ENCODE measurements around the gene ACP4. TPM values are rescaled to one million over a fixed set of nuclear protein-coding genes. Genes with fewer than 3 reads are reported as not detected.

ACP4 gene
- total RNA-seq, 1 donor from 2014 or later: not detected

GRCh38 chr19:50794876-50795663, 4.9 kb downstream of the ACP4 start:
- Mint-ChIP-seq H3K9me3 (ENCODE audit: low read depth) (no peaks in the 10 kb centered on the region), H3K27me3 (ENCODE audit: low read depth) (no peaks in the 10 kb centered on the region), H3K4me3 (ENCODE audit: unreplicated experiment) (no peak overlapping the region), H3K36me3 (ENCODE audit: low read depth) (peaks cover 8% of the 10 kb centered on the region), H3K27ac (ENCODE audit: unreplicated experiment) (no peak overlapping the region), H3K4me1 (ENCODE audit: low read depth) (no peaks in the 10 kb centered on the region)
- no peak for TF ChIP-seq CTCF (IDR thresholded peaks at IDR 0.05)
- no peak for DNase-seq (ENCODE audit: low spot score)

DNA sequence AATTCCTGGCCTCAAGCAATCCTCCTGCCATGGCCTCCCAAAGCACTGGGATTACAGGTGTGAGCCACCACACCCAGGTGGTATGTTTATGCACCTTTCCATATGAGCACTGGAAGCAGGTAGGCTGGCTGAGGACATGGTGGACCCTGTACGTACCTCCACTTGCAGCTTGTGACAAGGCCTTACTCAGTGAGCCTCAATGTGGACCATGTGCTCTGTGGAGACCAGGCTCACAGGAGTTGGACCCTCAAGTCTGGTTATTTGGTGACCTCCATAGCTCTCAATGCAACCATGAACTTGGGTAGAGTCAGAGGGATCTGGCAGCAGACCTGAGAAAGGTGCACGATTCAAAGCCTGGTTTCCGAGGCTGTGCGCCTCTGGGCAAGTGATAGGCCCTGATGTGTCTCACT, 5.5 kb downstream of the ACP4 start:
- no peak overlapping the region for H3K27ac Mint-ChIP-seq (ENCODE audit: unreplicated experiment)

GRCh38 chr19:50796128-50796633, 6.0 kb downstream of the ACP4 start:
- TF ChIP-seq CTCF (IDR thresholded peaks at IDR 0.05): no peak
- Mint-ChIP-seq H3K27me3 (ENCODE audit: low read depth) (no peaks in the 10 kb centered on the region), H3K4me3 (ENCODE audit: unreplicated experiment) (no peak overlapping the region), H3K9me3 (ENCODE audit: low read depth) (no peaks in the 10 kb centered on the region), H3K27ac (ENCODE audit: unreplicated experiment) (no peak overlapping the region), H3K36me3 (ENCODE audit: low read depth) (peaks cover 14% of the 10 kb centered on the region), H3K4me1 (ENCODE audit: low read depth) (no peaks in the 10 kb centered on the region)
- no peak for DNase-seq (ENCODE audit: low spot score)

More for the DNA sequence above, 5.5 kb downstream of the ACP4 start:
- Mint-ChIP-seq H3K4me3 (ENCODE audit: unreplicated experiment) (no peak overlapping the region), H3K27me3 (ENCODE audit: low read depth) (no peaks in the 10 kb centered on the region), H3K9me3 (ENCODE audit: low read depth) (no peaks in the 10 kb centered on the region), H3K36me3 (ENCODE audit: low read depth) (peaks cover 10% of the 10 kb centered on the region), H3K4me1 (ENCODE audit: low read depth) (no peaks in the 10 kb centered on the region)
- no peak for DNase-seq (ENCODE audit: low spot score)
- TF ChIP-seq CTCF (IDR thresholded peaks at IDR 0.05): no peak

DNA sequence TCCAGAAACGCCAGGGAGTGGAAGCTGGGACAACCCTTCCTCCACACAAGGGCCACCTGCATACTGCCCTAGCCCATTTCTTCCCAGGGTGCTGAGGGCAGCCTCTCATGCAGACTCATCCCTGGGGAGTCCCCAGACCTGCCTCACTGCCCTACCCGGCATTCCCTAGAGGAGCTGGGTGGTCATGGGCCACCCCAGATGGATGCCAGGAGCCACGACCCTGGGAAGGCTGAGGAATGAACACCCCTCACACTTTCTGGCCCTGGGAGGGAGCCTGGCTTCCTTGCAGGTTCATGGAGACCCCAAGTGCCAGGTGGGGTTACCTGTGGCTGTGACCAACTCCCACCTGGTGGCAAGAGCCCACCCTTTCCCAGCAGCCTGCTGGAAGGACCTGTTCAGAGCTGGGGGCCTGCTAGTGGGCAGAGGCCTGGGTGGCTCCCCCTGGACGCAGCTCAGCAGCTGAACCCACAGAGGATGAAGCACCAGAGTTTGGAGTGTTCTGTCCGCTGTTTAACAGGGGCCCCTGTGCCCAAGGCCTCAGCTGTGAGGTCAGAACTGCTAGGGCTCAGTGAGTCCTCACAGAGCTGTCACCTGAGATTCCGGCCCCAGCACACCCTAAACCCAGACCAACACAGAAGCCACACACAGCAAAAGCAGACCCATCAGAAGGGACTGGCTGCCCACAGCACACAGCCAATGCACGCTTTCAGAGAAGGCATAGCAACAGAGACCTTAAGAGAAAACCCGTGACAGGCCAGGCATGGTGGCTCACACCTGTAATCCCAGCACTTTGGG, 6.6 kb downstream of the ACP4 start:
- peaks cover 15% of the 10 kb centered on the region for H3K36me3 Mint-ChIP-seq (ENCODE audit: low read depth)
- no peak for TF ChIP-seq CTCF (IDR thresholded peaks at IDR 0.05)
- no peaks in the 10 kb centered on the region for H3K4me1 Mint-ChIP-seq (ENCODE audit: low read depth)
- H3K27me3 Mint-ChIP-seq (ENCODE audit: low read depth): no peaks in the 10 kb centered on the region
- H3K27ac Mint-ChIP-seq (ENCODE audit: unreplicated experiment): no peak overlapping the region
- DNase-seq (ENCODE audit: low spot score): no peak
- no peaks in the 10 kb centered on the region for H3K9me3 Mint-ChIP-seq (ENCODE audit: low read depth)
- no peak overlapping the region for H3K4me3 Mint-ChIP-seq (ENCODE audit: unreplicated experiment)

GRCh38 chr19:50797429-50797780, 7.2 kb downstream of the ACP4 start:
- TF ChIP-seq CTCF (IDR thresholded peaks at IDR 0.05): no peak
- peaks cover 17% of the 10 kb centered on the region for H3K36me3 Mint-ChIP-seq (ENCODE audit: low read depth)
- no peak overlapping the region for H3K4me3 Mint-ChIP-seq (ENCODE audit: unreplicated experiment)
- H3K27me3 Mint-ChIP-seq (ENCODE audit: low read depth): no peaks in the 10 kb centered on the region
- H3K9me3 Mint-ChIP-seq (ENCODE audit: low read depth): no peaks in the 10 kb centered on the region
- no peak overlapping the region for H3K27ac Mint-ChIP-seq (ENCODE audit: unreplicated experiment)
- no peak for DNase-seq (ENCODE audit: low spot score)
- peaks cover 3% of the 10 kb centered on the region for H3K4me1 Mint-ChIP-seq (ENCODE audit: low read depth)

Data from chondrocyte (in vitro differentiated cells).